Measurements from ENCODE around the gene TSPAN13.
"Not testable (repeated sequence)": the region's sequence is repeated elsewhere in the genome, so short reads cannot be mapped to it uniquely, and the experiment has no call there.

Gene TSPAN13

GRCh38 chr7:16753932-16754855, 639 bp downstream of the TSPAN13 start:
- H3K27me3 Mint-ChIP-seq: peaks cover 37% of the 10 kb centered on the region
- H3K36me3 Mint-ChIP-seq (ENCODE audit: low read depth): no peaks in the 10 kb centered on the region
- H3K27ac Mint-ChIP-seq: peak overlapping the region; percentile 40
- H3K9me3 Mint-ChIP-seq: no peaks in the 10 kb centered on the region
- H3K4me1 Mint-ChIP-seq: peaks cover 17% of the 10 kb centered on the region
- peak overlapping the region; percentile 82 for H3K4me3 Mint-ChIP-seq
- peak; percentile 62 for ATAC-seq
- DNase-seq: peak; percentile 28

- Mint-ChIP-seq H3K4me1 (peaks cover 17% of the 10 kb centered on the region), H3K36me3 (ENCODE audit: low read depth) (no peaks in the 10 kb centered on the region), H3K27ac (no peak overlapping the region), H3K4me3 (peak overlapping the region; percentile 82), H3K27me3 (peaks cover 37% of the 10 kb centered on the region), H3K9me3 (no peaks in the 10 kb centered on the region)
- ATAC-seq (no peak), DNase-seq (no peak)
These were observed 1.3 kb downstream of the TSPAN13 start for GRCh38 chr7:16754856-16755317.

GRCh38 chr7:16755397-16755796, 1.8 kb downstream of the TSPAN13 start:
- no peak overlapping the region for H3K4me3 Mint-ChIP-seq
- H3K27ac Mint-ChIP-seq: no peak overlapping the region

GRCh38 chr7:16758036-16758435, 4.5 kb downstream of the TSPAN13 start:
- no peak for DNase-seq
- peaks cover 36% of the 10 kb centered on the region for H3K27me3 Mint-ChIP-seq
- H3K4me1 Mint-ChIP-seq: peaks cover 21% of the 10 kb centered on the region
- ATAC-seq: no peak
- no peak overlapping the region for H3K27ac Mint-ChIP-seq
- H3K9me3 Mint-ChIP-seq: no peaks in the 10 kb centered on the region
- no peak overlapping the region for H3K4me3 Mint-ChIP-seq
- H3K36me3 Mint-ChIP-seq (ENCODE audit: low read depth): no peaks in the 10 kb centered on the region

More at GRCh38 chr7:16755397-16755796, 1.8 kb downstream of the TSPAN13 start:
- DNase-seq (no peak), ATAC-seq (no peak)
- H3K9me3 Mint-ChIP-seq: no peaks in the 10 kb centered on the region
- peaks cover 37% of the 10 kb centered on the region for H3K27me3 Mint-ChIP-seq
- H3K4me1 Mint-ChIP-seq: peaks cover 20% of the 10 kb centered on the region
- no peaks in the 10 kb centered on the region for H3K36me3 Mint-ChIP-seq (ENCODE audit: low read depth)

- Mint-ChIP-seq H3K27me3 (peaks cover 33% of the 10 kb centered on the region), H3K36me3 (ENCODE audit: low read depth) (no peaks in the 10 kb centered on the region), H3K4me3 (no peak overlapping the region), H3K27ac (no peak overlapping the region), H3K9me3 (no peaks in the 10 kb centered on the region), H3K4me1 (peaks cover 18% of the 10 kb centered on the region)
- ATAC-seq (no peak), DNase-seq (no peak)
These were observed 5.4 kb downstream of the TSPAN13 start for GRCh38 chr7:16758631-16759611.

GRCh38 chr7:16759840-16760239, 6.3 kb downstream of the TSPAN13 start:
- Mint-ChIP-seq H3K27me3 (peaks cover 25% of the 10 kb centered on the region), H3K4me3 (no peak overlapping the region), H3K4me1 (peaks cover 11% of the 10 kb centered on the region), H3K36me3 (ENCODE audit: low read depth) (no peaks in the 10 kb centered on the region), H3K9me3 (no peaks in the 10 kb centered on the region), H3K27ac (no peak overlapping the region)
- DNase-seq (no peak), ATAC-seq (no peak)

GRCh38 chr7:16762177-16762576, 8.6 kb downstream of the TSPAN13 start:
- Mint-ChIP-seq H3K4me3 (no peak overlapping the region), H3K4me1 (peaks cover 4% of the 10 kb centered on the region), H3K9me3 (no peaks in the 10 kb centered on the region), H3K27ac (no peak overlapping the region), H3K27me3 (peaks cover 4% of the 10 kb centered on the region), H3K36me3 (ENCODE audit: low read depth) (no peaks in the 10 kb centered on the region)
- ATAC-seq (no peak), DNase-seq (no peak)

- H3K9me3 Mint-ChIP-seq: no peaks in the 10 kb centered on the region
- ATAC-seq (no peak), DNase-seq (no peak)
- H3K4me1 Mint-ChIP-seq: peaks cover 4% of the 10 kb centered on the region
- H3K27me3 Mint-ChIP-seq: peaks cover 4% of the 10 kb centered on the region
- H3K4me3 Mint-ChIP-seq: no peak overlapping the region
- H3K36me3 Mint-ChIP-seq (ENCODE audit: low read depth): no peaks in the 10 kb centered on the region
- H3K27ac Mint-ChIP-seq: no peak overlapping the region
These were observed 11.4 kb downstream of the TSPAN13 start for GRCh38 chr7:16764942-16765341.

- no peak for ATAC-seq
- no peak overlapping the region for H3K4me3 Mint-ChIP-seq
- peaks cover 1% of the 10 kb centered on the region for H3K4me1 Mint-ChIP-seq
- peaks cover 4% of the 10 kb centered on the region for H3K27me3 Mint-ChIP-seq
- no peaks in the 10 kb centered on the region for H3K36me3 Mint-ChIP-seq (ENCODE audit: low read depth)
- no peaks in the 10 kb centered on the region for H3K9me3 Mint-ChIP-seq
- H3K27ac Mint-ChIP-seq: no peak overlapping the region
- DNase-seq: no peak
These were observed 11.9 kb downstream of the TSPAN13 start for GRCh38 chr7:16765436-16765859.

- H3K9me3 Mint-ChIP-seq; H3K4me3 Mint-ChIP-seq; DNase-seq; H3K27me3 Mint-ChIP-seq; H3K27ac Mint-ChIP-seq; H3K4me1 Mint-ChIP-seq; H3K36me3 Mint-ChIP-seq (ENCODE audit: low read depth); ATAC-seq: not testable (repeated sequence)
These were observed 16.4 kb downstream of the TSPAN13 start for GRCh38 chr7:16769994-16770393.

GRCh38 chr7:16770657-16771329, 17.2 kb downstream of the TSPAN13 start:
- DNase-seq (no peak), ATAC-seq (no peak)
- no peak overlapping the region for H3K27ac Mint-ChIP-seq
- H3K36me3 Mint-ChIP-seq (ENCODE audit: low read depth): no peaks in the 10 kb centered on the region
- no peak overlapping the region for H3K4me3 Mint-ChIP-seq
- no peaks in the 10 kb centered on the region for H3K4me1 Mint-ChIP-seq
- peaks cover 2% of the 10 kb centered on the region for H3K27me3 Mint-ChIP-seq
- no peaks in the 10 kb centered on the region for H3K9me3 Mint-ChIP-seq

- Mint-ChIP-seq H3K27me3 (peaks cover 2% of the 10 kb centered on the region), H3K4me3 (no peak overlapping the region), H3K9me3 (no peaks in the 10 kb centered on the region), H3K27ac (no peak overlapping the region), H3K4me1 (no peaks in the 10 kb centered on the region), H3K36me3 (ENCODE audit: low read depth) (no peaks in the 10 kb centered on the region)
- ATAC-seq (no peak), DNase-seq (no peak)
These were observed 19.8 kb downstream of the TSPAN13 start for GRCh38 chr7:16773326-16773725.

- Mint-ChIP-seq H3K36me3 (ENCODE audit: low read depth) (no peaks in the 10 kb centered on the region), H3K27ac (no peak overlapping the region), H3K4me1 (no peaks in the 10 kb centered on the region), H3K4me3 (no peak overlapping the region), H3K27me3 (peaks cover 2% of the 10 kb centered on the region), H3K9me3 (no peaks in the 10 kb centered on the region)
- DNase-seq (no peak), ATAC-seq (no peak)
These were observed 20.3 kb downstream of the TSPAN13 start for GRCh38 chr7:16773884-16774283.

GRCh38 chr7:16774294-16774693, 20.7 kb downstream of the TSPAN13 start:
- Mint-ChIP-seq H3K27me3 (peaks cover under 1% of the 10 kb centered on the region), H3K36me3 (ENCODE audit: low read depth) (no peaks in the 10 kb centered on the region), H3K9me3 (no peaks in the 10 kb centered on the region), H3K27ac (no peak overlapping the region), H3K4me3 (no peak overlapping the region), H3K4me1 (no peaks in the 10 kb centered on the region)
- no peak for ATAC-seq
- no peak for DNase-seq

Data from activated naive CD8-positive, alpha-beta T cell treated with anti-CD3 and anti-CD28 coated beads, Interleukin-2, amount 50 U/mL, for 24 hours (primary cell).